MM.1S (cell line): ENCODE results near the gene USP38.

Experiments
- DNase-seq: peaks from one replicate; pipeline ENCODE4 v3.0.0-alpha.2; 2015
- H2AFZ ChIP-seq: fragments of 300-600 bp; sonication (generic); 2 replicates; pipeline ENCODE4 v1.6.0; 2016; ENCODE audit warnings: antibody characterized with exemption, low read length
- H3F3A ChIP-seq: fragments of 300-600 bp; sonication (generic); 2 replicates; pipeline ENCODE4 v1.6.1; 2016; ENCODE audit warnings: mild to moderate bottlenecking, antibody characterized with exemption, low read length, moderate library complexity, mixed read lengths; ENCODE audit not compliant: insufficient read depth
- H3K27ac ChIP-seq: fragments of 300-600 bp; sonication (generic); 2 replicates; pipeline ENCODE4 v1.5.1; 2016; ENCODE audit warnings: mild to moderate bottlenecking, low read length
- H3K27me3 ChIP-seq: fragments of 300-600 bp; sonication (generic); replicated peaks from 2 replicates; pipeline ENCODE4 v1.6.0; 2016; ENCODE audit warnings: low read length; ENCODE audit not compliant: insufficient read depth
- H3K36me3 ChIP-seq: fragments of 300-600 bp; sonication (generic); replicated peaks from 2 replicates; pipeline ENCODE4 v1.6.1; 2016; ENCODE audit warnings: mild to moderate bottlenecking, low read length, mixed read lengths; ENCODE audit not compliant: insufficient read depth
- H3K4me1 ChIP-seq: fragments of 300-600 bp; sonication (generic); 2 replicates; pipeline ENCODE4 v1.6.1; 2016; ENCODE audit warnings: low read length, mixed read lengths
- H3K4me2 ChIP-seq: fragments of 300-600 bp; sonication (generic); 2 replicates; pipeline ENCODE4 v1.6.0; 2016; ENCODE audit warnings: low read depth, low read length
- H3K4me3 ChIP-seq: fragments of 300-600 bp; sonication (generic); 2 replicates; pipeline ENCODE4 v1.5.1; 2016; ENCODE audit warnings: low read length, mixed read lengths
- H3K79me2 ChIP-seq: fragments of 300-600 bp; sonication (generic); 2 replicates; pipeline ENCODE4 v1.6.1; 2016; ENCODE audit warnings: mixed run types, low read length, mixed read lengths
- H3K9ac ChIP-seq: fragments of 300-600 bp; sonication (generic); 2 replicates; pipeline ENCODE4 v1.6.1; 2016; ENCODE audit warnings: low read length, mixed read lengths
- H3K9me2 ChIP-seq: fragments of 300-600 bp; sonication (generic); replicated peaks from 2 replicates; pipeline ENCODE4 v1.6.1; 2016; ENCODE audit warnings: mild to moderate bottlenecking, low read length, mixed read lengths; ENCODE audit not compliant: insufficient read depth
- H3K9me3 ChIP-seq: fragments of 300-600 bp; sonication (generic); replicated peaks from 2 replicates; pipeline ENCODE4 v1.6.1; 2016; ENCODE audit warnings: mild to moderate bottlenecking, low read length, mixed read lengths; ENCODE audit not compliant: insufficient read depth
- H4K20me1 ChIP-seq: fragments of 300-600 bp; sonication (generic); 2 replicates; pipeline ENCODE4 v1.6.1; 2016; ENCODE audit warnings: mild to moderate bottlenecking, low read length, moderate library complexity, mixed read lengths; ENCODE audit not compliant: insufficient read depth
- CTCF ChIP-seq: fragments of 300-600 bp; sonication (generic); IDR thresholded peaks from 2 replicates; pipeline ENCODE4 v1.5.1; 2016; ENCODE audit warnings: antibody characterized with exemption, low read length, mixed read lengths
- EZH2 ChIP-seq: fragments of 300-600 bp; sonication (generic); optimal IDR thresholded peaks from 2 replicates; pipeline ENCODE3; 2017; ENCODE audit warnings: low read depth, mild to moderate bottlenecking, antibody characterized with exemption, low read length, mixed read lengths
- EZH2phosphoT487 ChIP-seq: fragments of 300-600 bp; sonication (generic); IDR thresholded peaks from 2 replicates; pipeline ENCODE4 v1.6.1; 2018; ENCODE audit warnings: antibody characterized with exemption, low read length

Gene USP38

GRCh38 chr4:143246977-143247376 lies 62.3 kb downstream of the USP38 start:
- DNase-seq: no peak
- no peaks in the 10 kb centered on the region for H3K79me2 ChIP-seq
- no peaks in the 10 kb centered on the region for H3K36me3 ChIP-seq
- H3K9me2 ChIP-seq: no peaks in the 10 kb centered on the region
- H3K4me1 ChIP-seq: no peaks in the 10 kb centered on the region
- no peaks in the 10 kb centered on the region for H4K20me1 ChIP-seq
- H3K4me2 ChIP-seq: no peak overlapping the region
- H3K27me3 ChIP-seq: no peaks in the 10 kb centered on the region
- H3K9ac ChIP-seq: no peak overlapping the region
- no peaks in the 10 kb centered on the region for H3K9me3 ChIP-seq
- H3K4me3 ChIP-seq: no peak overlapping the region
- H3K27ac ChIP-seq: no peak overlapping the region
- no peak for TF ChIP-seq CTCF
- TF ChIP-seq EZH2phosphoT487: no peak
- no peak for TF ChIP-seq EZH2
- H3F3A ChIP-seq: no peaks in the 10 kb centered on the region
- H2AFZ ChIP-seq: no peak overlapping the region

DNA sequence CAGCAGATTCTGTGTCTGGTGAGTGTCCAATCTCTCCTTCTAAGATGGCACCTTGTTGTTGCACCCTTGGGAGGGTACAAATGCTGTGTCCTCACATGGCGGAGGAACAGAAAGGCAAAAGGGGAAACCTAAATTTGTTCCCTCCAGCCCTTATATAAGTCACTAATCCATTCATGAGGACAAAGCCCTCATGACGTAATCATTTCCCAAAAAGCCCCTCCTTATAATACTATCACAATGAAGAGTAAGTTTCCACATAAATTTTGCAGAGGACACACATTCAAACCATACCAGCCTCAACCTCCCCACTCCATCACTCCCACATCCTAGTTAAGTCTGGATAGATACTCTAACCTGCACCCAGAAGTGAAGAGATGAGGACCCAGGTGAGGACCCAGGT lies 63.1 kb downstream of the USP38 start:
- Histone ChIP-seq H2AFZ (no peak overlapping the region), H3F3A (no peaks in the 10 kb centered on the region)

GRCh38 chr4:143248827-143249226 lies 64.1 kb downstream of the USP38 start:
- no peak overlapping the region for H2AFZ ChIP-seq
- H3K9ac ChIP-seq: no peak overlapping the region
- no peaks in the 10 kb centered on the region for H3K79me2 ChIP-seq
- no peaks in the 10 kb centered on the region for H4K20me1 ChIP-seq
- H3K4me3 ChIP-seq: no peak overlapping the region
- TF ChIP-seq EZH2phosphoT487: no peak
- TF ChIP-seq CTCF: no peak
- TF ChIP-seq EZH2: no peak
- no peaks in the 10 kb centered on the region for H3K9me3 ChIP-seq
- no peaks in the 10 kb centered on the region for H3K4me1 ChIP-seq
- H3K9me2 ChIP-seq: no peaks in the 10 kb centered on the region
- H3K4me2 ChIP-seq: no peak overlapping the region
- no peak overlapping the region for H3K27ac ChIP-seq
- no peaks in the 10 kb centered on the region for H3F3A ChIP-seq
- no peaks in the 10 kb centered on the region for H3K27me3 ChIP-seq
- DNase-seq: no peak
- H3K36me3 ChIP-seq: no peaks in the 10 kb centered on the region

More for the DNA sequence above, 63.1 kb downstream of the USP38 start:
- Histone ChIP-seq H3K27me3 (no peaks in the 10 kb centered on the region), H3K4me1 (no peaks in the 10 kb centered on the region), H3K27ac (no peak overlapping the region), H3K4me3 (no peak overlapping the region), H3K9me3 (no peaks in the 10 kb centered on the region), H3K79me2 (no peaks in the 10 kb centered on the region), H4K20me1 (no peaks in the 10 kb centered on the region), H3K9me2 (no peaks in the 10 kb centered on the region), H3K4me2 (no peak overlapping the region), H3K9ac (no peak overlapping the region), H3K36me3 (no peaks in the 10 kb centered on the region)
- TF ChIP-seq EZH2phosphoT487: no peak
- no peak for TF ChIP-seq CTCF
- no peak for TF ChIP-seq EZH2
- DNase-seq: no peak
